HG03064 (cell line): ENCODE results near the gene CSNK1D.
"Not testable (repeated sequence)": the region's sequence is repeated elsewhere in the genome, so short reads cannot be mapped to it uniquely, and the experiment has no call there.

ENCODE experiments used
- ATAC-seq: cut with Tn5 transposase; IDR thresholded peaks from one replicate; pipeline ENCODE4 v1.9.1; 2021; ENCODE audit warnings: low read depth; ENCODE audit not compliant: unreplicated experiment

The CSNK1D gene

DNA sequence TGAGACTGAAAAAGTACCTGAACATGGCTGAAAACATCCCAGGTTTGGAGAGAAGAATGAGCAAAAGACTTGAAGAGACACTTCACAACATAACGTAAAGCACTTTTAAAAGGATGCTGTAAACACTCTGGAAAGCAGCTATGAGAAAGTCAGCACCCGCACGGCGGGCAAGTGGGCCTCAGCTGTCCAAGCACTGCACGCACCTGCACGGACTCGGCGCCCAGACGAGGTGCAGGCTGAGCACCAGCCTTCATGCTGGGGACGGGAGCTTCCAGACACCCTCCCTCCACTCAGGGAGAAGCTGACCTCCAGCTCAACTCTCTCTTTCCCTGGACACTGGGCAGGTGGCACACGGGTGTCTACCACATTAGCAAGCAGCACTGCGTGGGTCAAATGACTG lies 74.0 kb downstream of the CSNK1D start:
- no peak for ATAC-seq

DNA sequence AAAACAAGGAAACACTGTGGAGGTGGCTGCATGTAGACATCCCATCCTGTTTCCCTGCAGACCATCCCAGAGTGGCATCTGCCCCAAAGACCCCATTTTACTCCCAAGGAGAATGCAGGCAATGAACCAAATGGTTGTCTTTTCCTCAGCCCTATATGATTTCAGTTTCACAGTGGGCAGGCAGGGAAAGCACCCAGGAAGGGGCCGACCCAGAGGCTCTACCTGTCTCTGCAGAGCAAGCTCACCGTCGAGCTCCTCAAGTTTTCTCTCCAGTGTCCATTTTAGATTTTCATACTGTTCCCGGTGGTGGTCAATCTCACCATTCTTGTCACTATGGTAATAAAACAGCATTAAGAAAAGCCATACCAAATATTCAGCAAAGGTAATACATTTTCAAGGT lies 75.4 kb downstream of the CSNK1D start:
- ATAC-seq: no peak

DNA sequence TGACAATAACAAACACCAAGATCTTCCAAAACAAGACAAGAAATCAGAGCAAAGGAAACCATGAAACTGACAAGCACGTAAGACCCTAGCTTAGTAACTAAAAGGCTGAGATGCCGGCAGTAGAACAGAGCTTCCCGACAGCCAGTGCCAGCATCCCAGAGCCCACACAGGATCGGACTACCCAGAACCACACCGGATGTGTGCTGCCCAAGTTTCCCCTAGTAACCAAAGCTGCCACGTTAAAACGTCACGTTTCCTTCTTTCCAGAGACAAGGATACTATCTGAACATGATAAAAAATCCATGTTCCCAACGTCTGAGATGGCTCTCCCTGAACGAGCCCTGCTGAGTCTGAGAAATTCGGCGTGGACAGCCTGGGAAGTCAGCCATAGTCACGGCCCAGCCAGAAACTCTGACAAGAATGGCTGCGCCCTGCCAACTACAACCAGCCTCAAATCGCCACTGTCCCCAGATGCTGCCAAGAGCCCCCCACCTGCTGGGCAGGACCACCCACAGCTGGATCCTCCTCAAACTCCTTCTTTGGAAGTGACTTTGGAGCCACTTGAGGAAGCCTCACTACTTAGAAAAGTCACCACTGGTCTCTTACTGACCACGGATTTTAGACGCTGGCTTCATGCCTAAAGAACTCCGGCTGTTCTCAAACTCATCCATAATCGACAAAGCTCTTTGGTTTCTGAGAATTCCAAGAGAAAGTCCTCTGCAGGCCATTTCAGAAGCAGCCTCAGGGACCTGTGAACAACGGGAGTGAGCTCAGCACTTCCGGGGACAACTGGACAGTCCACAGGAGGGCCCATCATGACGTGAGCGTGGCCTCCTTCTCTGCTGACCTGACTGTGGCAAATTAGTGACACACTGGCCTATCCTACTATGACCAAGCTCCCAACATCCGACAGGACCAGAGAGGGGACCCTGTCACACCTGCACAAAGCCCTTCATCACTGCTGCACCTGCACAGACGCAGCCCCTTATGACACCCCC lies 77.5 kb downstream of the CSNK1D start:
- ATAC-seq: no peak

DNA sequence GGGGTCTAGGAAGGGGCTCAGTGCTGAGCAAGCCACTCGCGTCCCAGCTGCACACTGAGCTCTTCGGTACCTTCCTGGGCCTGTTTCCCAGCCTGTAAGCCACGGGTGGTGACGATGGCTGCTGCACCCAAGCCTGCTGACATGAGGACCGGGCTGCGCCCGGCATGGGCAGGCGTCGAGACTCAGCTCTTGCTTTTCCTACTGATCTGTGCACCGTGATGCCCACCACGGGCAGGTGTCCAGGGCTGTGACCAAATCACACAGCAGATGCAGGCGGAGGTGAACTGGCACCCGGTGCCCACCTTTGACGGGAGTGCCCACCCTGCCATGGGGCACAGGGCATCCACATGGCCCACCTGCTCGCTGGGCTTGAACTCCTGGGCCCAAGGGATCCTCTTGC lies 78.7 kb downstream of the CSNK1D start:
- ATAC-seq: no peak

DNA sequence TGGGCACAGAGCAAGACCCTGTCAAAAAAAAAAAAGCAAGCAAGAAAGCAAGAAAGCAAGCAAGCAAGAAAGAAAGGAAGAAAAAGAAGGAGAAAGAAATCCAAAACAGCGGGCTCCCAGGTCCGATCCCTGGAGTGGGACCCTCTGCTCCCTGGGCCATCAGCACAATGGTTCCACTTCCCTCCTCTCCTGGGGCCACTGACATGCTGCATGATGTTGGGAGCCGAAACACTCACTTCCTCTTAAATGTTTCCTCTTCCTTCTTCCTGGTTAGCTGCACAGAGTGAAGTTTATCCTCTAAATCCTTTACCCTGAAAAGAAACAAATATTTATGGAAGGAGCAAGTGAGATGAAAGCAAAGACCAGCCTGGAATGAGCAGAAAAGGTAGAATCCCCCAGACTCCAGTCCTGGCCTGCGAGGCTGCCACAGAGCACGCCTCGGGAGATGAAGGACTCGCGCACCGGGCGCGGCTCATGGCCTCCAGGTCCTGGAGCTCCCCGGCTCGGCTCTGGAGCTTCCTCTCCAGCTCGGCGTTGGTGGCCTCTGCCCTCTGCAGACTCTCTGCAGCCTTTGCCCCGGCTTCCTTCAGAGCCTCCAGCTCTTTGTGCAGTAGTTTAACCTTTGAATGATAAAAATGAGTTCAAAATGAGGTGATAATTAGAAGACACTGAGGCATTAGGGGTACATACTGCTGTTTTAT lies 79.8 kb downstream of the CSNK1D start:
- ATAC-seq: no peak

DNA sequence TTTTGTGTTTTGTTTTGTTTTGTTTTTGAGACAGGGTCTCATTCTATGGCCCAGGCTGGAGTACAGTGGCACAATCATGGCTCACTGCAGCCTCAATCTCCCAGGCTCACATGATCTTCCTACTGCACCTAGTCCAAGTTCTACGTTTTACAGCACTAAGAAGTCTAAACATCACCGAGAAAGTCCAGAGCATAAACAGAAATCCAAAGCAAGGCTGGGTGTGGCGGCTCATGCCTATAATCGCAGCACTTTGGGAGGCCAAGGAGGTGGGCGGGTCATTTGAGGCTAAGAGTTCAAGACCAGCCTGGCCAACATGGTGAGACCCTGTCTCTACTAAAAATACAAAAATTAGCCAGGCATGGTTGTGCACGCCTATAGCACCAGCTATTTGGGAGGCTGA lies 80.5 kb downstream of the CSNK1D start:
- ATAC-seq: not testable (repeated sequence)
